K562 (cell line): ENCODE data around the gene ETNK2.

Source experiments
- HNRNPUL1 ChIP-seq: fragments of 200-400 bp; formaldehyde crosslinking; IDR thresholded peaks from 2 replicates; pipeline ENCODE4 v1.6.1; 2017; ENCODE audit warnings: low read length
- MXI1 ChIP-seq: IDR thresholded peaks from 2 replicates; pipeline ENCODE4 v1.6.1; 2011; ENCODE audit warnings: low read depth, mild to moderate bottlenecking, improper control_type of control experiment, low read length
- NR2C1 ChIP-seq, 2 experiments: fragments of 450-650 bp; IDR thresholded peaks; 2 replicates each; pipeline ENCODE4 v1.6.1; 2017; ENCODE audit warnings: mild to moderate bottlenecking in 2 of 2, antibody characterized with exemption in 1 of 2, inconsistent platforms in 1 of 2, missing compliant biosample characterization in 1 of 2, missing genetic modification characterization in 1 of 2
- RBM14 ChIP-seq: fragments of 200-400 bp; formaldehyde crosslinking; IDR thresholded peaks from 2 replicates; pipeline ENCODE4 v1.6.1; 2018; ENCODE audit warnings: low read depth, mild to moderate bottlenecking, low read length, moderate library complexity, borderline replicate concordance; ENCODE audit not compliant: insufficient read depth
- TCF3 ChIP-seq: sonication (generic); formaldehyde crosslinking; IDR thresholded peaks from 2 replicates; pipeline ENCODE4 v1.4.0; 2020; ENCODE audit warnings: mild to moderate bottlenecking, missing genetic modification reagents
- TF ChIP-seq, protein P1 (sequence below), 3 experiments: IDR thresholded peaks in 2 of 3; conservative IDR thresholded peaks in 1 of 3; 2 replicates each; pipeline ENCODE4 v1.5.1; 2011 to 2012; ENCODE audit warnings: low read length in 3 of 3, mild to moderate bottlenecking in 3 of 3, control low read depth in 2 of 3, improper control_type of control experiment in 1 of 3, inconsistent platforms in 1 of 3, low read depth in 1 of 3, mixed read lengths in 1 of 3, moderate library complexity in 1 of 3; ENCODE audit not compliant: insufficient read depth in 2 of 3
- TF ChIP-seq, protein P2 (sequence below), 2 experiments: fragments of 450-650 bp; formaldehyde crosslinking in 1 of 2; IDR thresholded peaks; 2 replicates each; pipeline versions ENCODE4 v1.4.0 to v1.6.1; 2014 to 2020; ENCODE audit warnings: mild to moderate bottlenecking in 2 of 2, borderline replicate concordance in 1 of 2, low read depth in 1 of 2

GRCh38 chr1:204083491-204083890 lies 68.4 kb downstream of the ETNK2 start:
- TF ChIP-seq TCF3 (CRISPR knock-in tag) (no peak), RBM14 (no peak), MXI1 (no peak), HNRNPUL1 (no peak), NR2C1 (IDR thresholded peaks at IDR 0.05) (no peak), NR2C1 (tag; IDR thresholded peaks at IDR 0.05) (no peak)
- TF ChIP-seq, protein P1, sequence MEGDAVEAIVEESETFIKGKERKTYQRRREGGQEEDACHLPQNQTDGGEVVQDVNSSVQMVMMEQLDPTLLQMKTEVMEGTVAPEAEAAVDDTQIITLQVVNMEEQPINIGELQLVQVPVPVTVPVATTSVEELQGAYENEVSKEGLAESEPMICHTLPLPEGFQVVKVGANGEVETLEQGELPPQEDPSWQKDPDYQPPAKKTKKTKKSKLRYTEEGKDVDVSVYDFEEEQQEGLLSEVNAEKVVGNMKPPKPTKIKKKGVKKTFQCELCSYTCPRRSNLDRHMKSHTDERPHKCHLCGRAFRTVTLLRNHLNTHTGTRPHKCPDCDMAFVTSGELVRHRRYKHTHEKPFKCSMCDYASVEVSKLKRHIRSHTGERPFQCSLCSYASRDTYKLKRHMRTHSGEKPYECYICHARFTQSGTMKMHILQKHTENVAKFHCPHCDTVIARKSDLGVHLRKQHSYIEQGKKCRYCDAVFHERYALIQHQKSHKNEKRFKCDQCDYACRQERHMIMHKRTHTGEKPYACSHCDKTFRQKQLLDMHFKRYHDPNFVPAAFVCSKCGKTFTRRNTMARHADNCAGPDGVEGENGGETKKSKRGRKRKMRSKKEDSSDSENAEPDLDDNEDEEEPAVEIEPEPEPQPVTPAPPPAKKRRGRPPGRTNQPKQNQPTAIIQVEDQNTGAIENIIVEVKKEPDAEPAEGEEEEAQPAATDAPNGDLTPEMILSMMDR (IDR thresholded peaks at IDR 0.05 in 2 of 3, conservative IDR thresholded peaks at IDR 0.05 in 1 of 3; ENCODE audit: insufficient read depth in 2 of 3, low read depth in 1 of 3, low read length in 3 of 3): no peak
- TF ChIP-seq, protein P2, sequence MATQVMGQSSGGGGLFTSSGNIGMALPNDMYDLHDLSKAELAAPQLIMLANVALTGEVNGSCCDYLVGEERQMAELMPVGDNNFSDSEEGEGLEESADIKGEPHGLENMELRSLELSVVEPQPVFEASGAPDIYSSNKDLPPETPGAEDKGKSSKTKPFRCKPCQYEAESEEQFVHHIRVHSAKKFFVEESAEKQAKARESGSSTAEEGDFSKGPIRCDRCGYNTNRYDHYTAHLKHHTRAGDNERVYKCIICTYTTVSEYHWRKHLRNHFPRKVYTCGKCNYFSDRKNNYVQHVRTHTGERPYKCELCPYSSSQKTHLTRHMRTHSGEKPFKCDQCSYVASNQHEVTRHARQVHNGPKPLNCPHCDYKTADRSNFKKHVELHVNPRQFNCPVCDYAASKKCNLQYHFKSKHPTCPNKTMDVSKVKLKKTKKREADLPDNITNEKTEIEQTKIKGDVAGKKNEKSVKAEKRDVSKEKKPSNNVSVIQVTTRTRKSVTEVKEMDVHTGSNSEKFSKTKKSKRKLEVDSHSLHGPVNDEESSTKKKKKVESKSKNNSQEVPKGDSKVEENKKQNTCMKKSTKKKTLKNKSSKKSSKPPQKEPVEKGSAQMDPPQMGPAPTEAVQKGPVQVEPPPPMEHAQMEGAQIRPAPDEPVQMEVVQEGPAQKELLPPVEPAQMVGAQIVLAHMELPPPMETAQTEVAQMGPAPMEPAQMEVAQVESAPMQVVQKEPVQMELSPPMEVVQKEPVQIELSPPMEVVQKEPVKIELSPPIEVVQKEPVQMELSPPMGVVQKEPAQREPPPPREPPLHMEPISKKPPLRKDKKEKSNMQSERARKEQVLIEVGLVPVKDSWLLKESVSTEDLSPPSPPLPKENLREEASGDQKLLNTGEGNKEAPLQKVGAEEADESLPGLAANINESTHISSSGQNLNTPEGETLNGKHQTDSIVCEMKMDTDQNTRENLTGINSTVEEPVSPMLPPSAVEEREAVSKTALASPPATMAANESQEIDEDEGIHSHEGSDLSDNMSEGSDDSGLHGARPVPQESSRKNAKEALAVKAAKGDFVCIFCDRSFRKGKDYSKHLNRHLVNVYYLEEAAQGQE (IDR thresholded peaks at IDR 0.05; ENCODE audit: borderline replicate concordance): no peak
- TF ChIP-seq, protein P2 (CRISPR knock-in tag; IDR thresholded peaks at IDR 0.05; ENCODE audit: low read depth): no peak
